ENCODE measurements around the gene RTN4R. TPM values are rescaled to one million over a fixed set of nuclear protein-coding genes. Genes with fewer than 3 reads are reported as not detected.

Gene RTN4R
- total and polyA plus RNA-seq, 2 of the 4 experiments (the other 2 are of a cell fraction) = 0.18 to 0.94 TPM

GRCh38 chr22:20191803-20192202, 76.3 kb downstream of the RTN4R start:
- no peak overlapping the region for H3K4me2 ChIP-seq (ENCODE audit: low read depth, low read length)
- no peaks in the 10 kb centered on the region for H3K4me1 ChIP-seq (ENCODE audit: control insufficient read depth, insufficient read depth, low read length)
- dilution Hi-C loops (cut with HindIII; ENCODE audit: low sequenced_read_pairs, unreplicated experiment) = no loop called here
- H2BK20ac ChIP-seq (ENCODE audit: low read depth, low read length) = no peak overlapping the region
- H4K91ac ChIP-seq (ENCODE audit: insufficient read depth, low read depth, low read length) = no peak overlapping the region
- H2BK15ac ChIP-seq (ENCODE audit: low read depth, low read length) = no peak overlapping the region
- WGBS, 2 experiments (ENCODE audit: extremely low coverage in 2 of 2, insufficient read length in 1 of 2) = 62% methylated on average over 5 of the region's 8 CpGs; no CpG with 5 or more reads in 1 of the 2 experiments
- H3K18ac ChIP-seq (ENCODE audit: low read depth, low read length) = no peak overlapping the region
- H3K79me1 ChIP-seq (ENCODE audit: low read depth in 1 of 2, low read length in 2 of 2) = no peaks in the 10 kb centered on the region
- ATAC-seq (ENCODE audit: low read depth) = no peak
- intact Hi-C loops (cut with micrococcal nuclease) = no loop called here
- H3K27ac ChIP-seq (ENCODE audit: insufficient read depth, low read length) = no peak overlapping the region
- H3K9me1 ChIP-seq (ENCODE audit: insufficient read depth, low read length) = no peaks in the 10 kb centered on the region
- H4K20me1 ChIP-seq (ENCODE audit: insufficient read depth, low read length) = no peaks in the 10 kb centered on the region
- in situ Hi-C loops (cut with MboI; ENCODE audit: low sequenced_read_pairs) = no loop called here
- no peak overlapping the region for H3K56ac ChIP-seq (ENCODE audit: extremely low read depth, insufficient read depth, low read length)
- H3K4me3 ChIP-seq (ENCODE audit: insufficient read depth, low read depth, low read length) = no peak overlapping the region
- POLR2A ChIA-PET (ENCODE audit: unreplicated experiment) = no interaction called here
- CTCF ChIA-PET = no interaction called here
- no peak overlapping the region for H2AK5ac ChIP-seq (ENCODE audit: low read depth, low read length)
- BruUV-seq (replicated peaks) = no TSS peak
- peaks cover 28% of the 10 kb centered on the region for H3K27me3 ChIP-seq (ENCODE audit: control insufficient read depth, insufficient read depth, low read length)
- no peak overlapping the region for H3K23ac ChIP-seq (ENCODE audit: low read depth, low read length)
- H3K9me3 ChIP-seq (ENCODE audit: control insufficient read depth, insufficient read depth, low read length) = no peaks in the 10 kb centered on the region
- no peak for TF ChIP-seq RFX5 (IDR thresholded peaks at IDR 0.05; ENCODE audit: low read depth, low read length)
- no peak for TF ChIP-seq BHLHE40 (IDR thresholded peaks at IDR 0.05; ENCODE audit: low read depth, low read length)
- TF ChIP-seq MXI1 (IDR thresholded peaks at IDR 0.05; ENCODE audit: borderline replicate concordance, low read depth, low read length) = no peak
- H3K14ac ChIP-seq (replicated peaks; ENCODE audit: low read depth, low read length) = no peak overlapping the region
- no peak overlapping the region for H2AFZ ChIP-seq (replicated peaks; ENCODE audit: low read length, poor library complexity)
- no peak overlapping the region for H4K5ac ChIP-seq (ENCODE audit: low read depth, low read length)
- H3K36me3 ChIP-seq (ENCODE audit: control insufficient read depth, insufficient read depth, low read length) = no peaks in the 10 kb centered on the region
- H2BK120ac ChIP-seq (ENCODE audit: low read depth, low read length) = no peak overlapping the region
- no peak overlapping the region for H2BK5ac ChIP-seq (ENCODE audit: low read depth, low read length, poor library complexity, severe bottlenecking)
- H2AK9ac ChIP-seq (replicated peaks; ENCODE audit: low read depth, low read length, poor library complexity) = peak overlapping the region; percentile 13
- H3K4ac ChIP-seq (ENCODE audit: low read depth, low read length) = no peak overlapping the region
- no peak for DNase-seq
- H4K8ac ChIP-seq (ENCODE audit: low read depth in 2 of 2, low read length in 2 of 2) = no peak overlapping the region
- no peak overlapping the region for H3K9ac ChIP-seq (ENCODE audit: low read depth, low read length)

Small RNAs within 50 kb of the gene (microRNA-seq; reads per million reads assigned to microRNA genes)
- 0 reads per million in 2 experiments for gene MIR1286 (ENCODE audit: insufficient read depth in 1 of 2, insufficient read length in 1 of 2, unreplicated experiment in 1 of 2)

Small RNAs within 50 kb of the gene (small RNA-seq; reads per million reads assigned to genes)
- gene MIR1286 = 0 to 1.8 (median 0) reads per million in 5 experiments

Other genes with a start within 250 kb of the RTN4R start
- 60.5 and 75.1 TPM in 2 replicates for gene TANGO2, start 247.2 kb downstream of the RTN4R start, total RNA-seq (2012; rRNA removed)
- gene TANGO2, start 247.2 kb downstream of the RTN4R start, polyA plus RNA-seq (2012; rRNA removed) = 43.2 and 45.1 TPM in 2 replicates
- gene DGCR8, start 188.1 kb downstream of the RTN4R start, total RNA-seq (2012; rRNA removed) = 16.7 and 22.8 TPM in 2 replicates
- gene DGCR8, start 188.1 kb downstream of the RTN4R start, polyA plus RNA-seq (2012; rRNA removed) = 21.5 and 25.3 TPM in 2 replicates
- gene RANBP1, start 152.2 kb downstream of the RTN4R start, total RNA-seq (2012; rRNA removed) = 173 and 271 TPM in 2 replicates
- 376 and 419 TPM in 2 replicates for gene RANBP1, start 152.2 kb downstream of the RTN4R start, polyA plus RNA-seq (2012; rRNA removed)
- 12.8 and 22.0 TPM in 2 replicates for gene TRMT2A, start 151.1 kb downstream of the RTN4R start, total RNA-seq (2012; rRNA removed)
- 39.1 and 46.4 TPM in 2 replicates for gene TRMT2A, start 151.1 kb downstream of the RTN4R start, polyA plus RNA-seq (2012; rRNA removed)
- 2.5 and 4.4 TPM in 2 replicates for gene ZDHHC8, start 136.5 kb downstream of the RTN4R start, total RNA-seq (2012; rRNA removed)
- 72.6 and 75.6 TPM in 2 replicates for gene ZDHHC8, start 136.5 kb downstream of the RTN4R start, polyA plus RNA-seq (2012; rRNA removed)
- gene CCDC188, start 117.3 kb downstream of the RTN4R start, total RNA-seq (2012; rRNA removed) = not detected in 2 replicates
- 0.10 and 0.32 TPM in 2 replicates for gene CCDC188, start 117.3 kb downstream of the RTN4R start, polyA plus RNA-seq (2012; rRNA removed)
- gene DGCR6L, start 51.7 kb upstream of the RTN4R start, total RNA-seq (2012; rRNA removed) = 65.4 and 68.6 TPM in 2 replicates
- 80.4 and 95.2 TPM in 2 replicates for gene DGCR6L, start 51.7 kb upstream of the RTN4R start, polyA plus RNA-seq (2012; rRNA removed)
- 6.9 and 7.5 TPM in 2 replicates for gene ZNF74, start 125.8 kb upstream of the RTN4R start, total RNA-seq (2012; rRNA removed)
- gene ZNF74, start 125.8 kb upstream of the RTN4R start, polyA plus RNA-seq (2012; rRNA removed) = 8.4 TPM in 2 replicates
- gene SCARF2, start 169.5 kb upstream of the RTN4R start, total RNA-seq (2012; rRNA removed) = 3.4 and 4.2 TPM in 2 replicates
- 37.0 and 55.8 TPM in 2 replicates for gene SCARF2, start 169.5 kb upstream of the RTN4R start, polyA plus RNA-seq (2012; rRNA removed)
- 25.8 and 27.1 TPM in 2 replicates for gene KLHL22, start 227.5 kb upstream of the RTN4R start, total RNA-seq (2012; rRNA removed)
- gene KLHL22, start 227.5 kb upstream of the RTN4R start, polyA plus RNA-seq (2012; rRNA removed) = 28.7 and 30.1 TPM in 2 replicates
- 19.0 and 22.8 TPM in 2 replicates for gene MED15, start 239.3 kb upstream of the RTN4R start, total RNA-seq (2012; rRNA removed)
- gene MED15, start 239.3 kb upstream of the RTN4R start, polyA plus RNA-seq (2012; rRNA removed) = 68.8 and 71.5 TPM in 2 replicates

All from IMR-90 (cell line).